IMR-90 (cell line): Measurements from ENCODE around the gene CNGA1. TPM values are rescaled to one million over a fixed set of nuclear protein-coding genes. Genes with fewer than 3 reads are reported as not detected.

Source experiments
- ATAC-seq: fragments of 200-7000 bp; cut with Tn5 transposase; 2 replicates; pipeline ENCODE4 v1.9.1; 2020; ENCODE audit warnings: low read depth, mild to moderate bottlenecking, moderate library complexity
- BruUV-seq: library from RNA; stranded (reverse); fragments of 400-500 nt; replicated peaks from 2 replicates; lab custom pipeline; 2021; lab: Mats Ljungman, UMichigan
- CTCF ChIA-PET: fragments of 300-600 bp; formaldehyde crosslinking; extraction: SDS; loops from one replicate; lab custom pipeline; 2021; ENCODE audit warnings: antibody characterized with exemption; lab: Yijun Ruan, JAX
- POLR2A ChIA-PET: fragments of 300-600 bp; sonication (Branson Sonifier 250); formaldehyde crosslinking; loops from one replicate; lab custom pipeline; 2022; ENCODE audit warnings: antibody characterized with exemption; ENCODE audit not compliant: unreplicated experiment; lab: Charles Lee
- DNase-seq: peaks from one replicate; pipeline ENCODE4 v3.0.0; 2013
- H2AFZ ChIP-seq: replicated peaks from 2 replicates; pipeline ENCODE3; 2013; ENCODE audit warnings: low read length, mild to moderate bottlenecking; ENCODE audit not compliant: poor library complexity
- H2AK5ac ChIP-seq: 2 replicates; pipeline ENCODE4 v1.6.1; 2013; ENCODE audit warnings: low read depth, low read length, inconsistent platforms
- H2AK9ac ChIP-seq: replicated peaks from 2 replicates; pipeline ENCODE3; 2013; ENCODE audit warnings: mild to moderate bottlenecking, low read depth, low read length, moderate library complexity; ENCODE audit not compliant: poor library complexity
- H2BK120ac ChIP-seq: 2 replicates; pipeline ENCODE4 v1.6.1; 2013; ENCODE audit warnings: low read depth, low read length, inconsistent platforms
- H2BK15ac ChIP-seq: 3 replicates; pipeline ENCODE4 v1.6.1; 2013; ENCODE audit warnings: low read depth, low read length, inconsistent platforms
- H2BK20ac ChIP-seq: 2 replicates; pipeline ENCODE4 v1.6.1; 2013; ENCODE audit warnings: low read depth, mild to moderate bottlenecking, inconsistent platforms, low read length, moderate library complexity
- H2BK5ac ChIP-seq: 2 replicates; pipeline ENCODE4 v1.6.1; 2013; ENCODE audit warnings: mild to moderate bottlenecking, low read depth, low read length, inconsistent platforms; ENCODE audit not compliant: poor library complexity, severe bottlenecking
- H3K14ac ChIP-seq: replicated peaks from 2 replicates; pipeline ENCODE4 v1.6.1; 2013; ENCODE audit warnings: low read depth, low read length, inconsistent platforms
- H3K18ac ChIP-seq: 2 replicates; pipeline ENCODE4 v1.6.1; 2013; ENCODE audit warnings: low read depth, low read length, control low read depth
- H3K23ac ChIP-seq: 2 replicates; pipeline ENCODE4 v1.6.1; 2013; ENCODE audit warnings: low read depth, low read length, inconsistent platforms
- H3K27ac ChIP-seq: 2 replicates; pipeline ENCODE4 v1.5.1; 2013; ENCODE audit warnings: mild to moderate bottlenecking, control low read depth, low read length; ENCODE audit not compliant: insufficient read depth
- H3K27me3 ChIP-seq: 2 replicates; pipeline ENCODE4 v1.6.1; 2013; ENCODE audit warnings: low read length; ENCODE audit not compliant: control insufficient read depth, insufficient read depth
- H3K36me3 ChIP-seq: 2 replicates; pipeline ENCODE4 v1.6.1; 2013; ENCODE audit warnings: low read length, mixed read lengths; ENCODE audit not compliant: control insufficient read depth, insufficient read depth
- H3K4ac ChIP-seq: 2 replicates; pipeline ENCODE4 v1.6.1; 2013; ENCODE audit warnings: low read depth, low read length, inconsistent platforms
- H3K4me1 ChIP-seq: 2 replicates; pipeline ENCODE4 v1.6.1; 2013; ENCODE audit warnings: low read length, mixed read lengths; ENCODE audit not compliant: control insufficient read depth, insufficient read depth
- H3K4me2 ChIP-seq: 2 replicates; pipeline ENCODE4 v1.6.1; 2013; ENCODE audit warnings: low read depth, mild to moderate bottlenecking, control low read depth, low read length, moderate library complexity
- H3K4me3 ChIP-seq: 2 replicates; pipeline ENCODE4 v1.5.1; 2013; ENCODE audit warnings: low read depth, mild to moderate bottlenecking, control low read depth, low read length, moderate library complexity; ENCODE audit not compliant: insufficient read depth
- H3K56ac ChIP-seq: 2 replicates; pipeline ENCODE4 v1.6.1; 2013; ENCODE audit warnings: low read length, inconsistent platforms; ENCODE audit not compliant: insufficient read depth; ENCODE audit errors: extremely low read depth
- H3K79me1 ChIP-seq, 2 experiments: 2 replicates each; pipeline ENCODE4 v1.6.1; 2013; ENCODE audit warnings: low read length in 2 of 2, inconsistent platforms in 1 of 2, low read depth in 1 of 2
- H3K9ac ChIP-seq: 2 replicates; pipeline ENCODE4 v1.6.1; 2013; ENCODE audit warnings: low read depth, low read length, control low read depth
- H3K9me1 ChIP-seq: 2 replicates; pipeline ENCODE4 v1.6.1; 2013; ENCODE audit warnings: low read length, inconsistent platforms; ENCODE audit not compliant: insufficient read depth
- H3K9me3 ChIP-seq: 2 replicates; pipeline ENCODE4 v1.6.1; 2013; ENCODE audit warnings: low read length; ENCODE audit not compliant: control insufficient read depth, insufficient read depth
- H4K20me1 ChIP-seq: 2 replicates; pipeline ENCODE4 v1.6.1; 2013; ENCODE audit warnings: low read length, inconsistent platforms; ENCODE audit not compliant: insufficient read depth
- H4K5ac ChIP-seq: 2 replicates; pipeline ENCODE4 v1.6.1; 2013; ENCODE audit warnings: mild to moderate bottlenecking, low read depth, low read length, control low read depth
- H4K8ac ChIP-seq, 2 experiments: 2 replicates each; pipeline ENCODE4 v1.6.1; 2013; ENCODE audit warnings: low read depth in 2 of 2, low read length in 2 of 2, control low read depth in 1 of 2, inconsistent platforms in 1 of 2
- H4K91ac ChIP-seq: 2 replicates; pipeline ENCODE4 v1.6.1; 2013; ENCODE audit warnings: low read depth, low read length, inconsistent platforms; ENCODE audit not compliant: insufficient read depth
- BHLHE40 ChIP-seq: fragments of 150-350 bp; IDR thresholded peaks from 2 replicates; pipeline ENCODE4 v1.6.1; 2016; ENCODE audit warnings: mild to moderate bottlenecking, low read depth, low read length
- CHD1 ChIP-seq: IDR thresholded peaks from 2 replicates; pipeline ENCODE4 v1.6.1; 2012; ENCODE audit warnings: low read depth, low read length, improper control_type of control experiment
- FOS ChIP-seq: fragments of 150-350 bp; IDR thresholded peaks from 2 replicates; pipeline ENCODE4 v1.6.1; 2016; ENCODE audit warnings: low read depth, low read length
- MAFK ChIP-seq: IDR thresholded peaks from 2 replicates; pipeline ENCODE4 v1.6.1; 2012; ENCODE audit warnings: low read depth, low read length, improper control_type of control experiment
- MAZ ChIP-seq: IDR thresholded peaks from 2 replicates; pipeline ENCODE4 v1.6.1; 2012; ENCODE audit warnings: low read depth, mild to moderate bottlenecking, low read length, improper control_type of control experiment, moderate library complexity, borderline replicate concordance
- MXI1 ChIP-seq: IDR thresholded peaks from 2 replicates; pipeline ENCODE4 v1.6.1; 2012; ENCODE audit warnings: low read depth, mild to moderate bottlenecking, low read length, moderate library complexity, borderline replicate concordance
- NFE2L2 ChIP-seq: fragments of 150-350 bp; IDR thresholded peaks from 2 replicates; pipeline ENCODE4 v1.6.1; 2016; ENCODE audit warnings: low read depth, mild to moderate bottlenecking, low read length
- POLR2A ChIP-seq: IDR thresholded peaks from 2 replicates; pipeline ENCODE4 v1.6.1; 2012; ENCODE audit warnings: mild to moderate bottlenecking, low read depth, low read length
- RCOR1 ChIP-seq: IDR thresholded peaks from 2 replicates; pipeline ENCODE4 v1.6.1; 2012; ENCODE audit warnings: mild to moderate bottlenecking, low read length, improper control_type of control experiment; ENCODE audit not compliant: insufficient replicate concordance
- RFX5 ChIP-seq: IDR thresholded peaks from 2 replicates; pipeline ENCODE4 v1.8.0; 2012; ENCODE audit warnings: low read depth, mild to moderate bottlenecking, low read length, moderate library complexity
- WGBS, 2 experiments: methylation state at CpG; one replicate each; pipeline versions ENCODE4 v1.1.5 to v1.1.7; 2013; ENCODE audit warnings: missing lambda C conversion rate in 2 of 2; ENCODE audit not compliant: insufficient read length in 1 of 2; ENCODE audit errors: extremely low coverage in 2 of 2; 5-methylcytosine and 5-hydroxymethylcytosine counted together
- dilution Hi-C: fragments of 300-500 bp; cut with HindIII; formaldehyde crosslinking; loops from one replicate; pipeline ENCODE4 v1.14.3; 2018; ENCODE audit warnings: low sequenced_read_pairs; ENCODE audit not compliant: unreplicated experiment
- in situ Hi-C: fragments of 300-500 bp; cut with MboI; formaldehyde crosslinking; loops from 3 replicates; pipeline ENCODE4 v1.14.3; 2019; ENCODE audit warnings: low sequenced_read_pairs, inconsistent platforms, mixed read lengths
- intact Hi-C: fragments of 100-400 bp; cut with micrococcal nuclease; formaldehyde crosslinking; loops from 2 replicates; pipeline ENCODE4 v1.10.0; 2022
- polyA plus RNA-seq, 3 experiments: library from polyadenylated mRNA; depleted of rRNA; stranded (reverse); fragments of >200 nt; gene quantifications; 2 replicates each; pipeline ENCODE4 v1.2.3, GENCODE V29; 2012; ENCODE audit warnings: low replicate concordance in 1 of 3
- total RNA-seq: library from RNA; depleted of rRNA; stranded (reverse); fragments of >200 nt; gene quantifications from 2 replicates; pipeline ENCODE4 v1.2.3, GENCODE V29; 2012
- TF ChIP-seq, protein P1 (sequence below): fragments of 150-350 bp; IDR thresholded peaks from 2 replicates; pipeline ENCODE4 v1.6.1; 2017; ENCODE audit warnings: mild to moderate bottlenecking, antibody characterized with exemption, low read length, low read depth
- TF ChIP-seq, protein P2 (sequence below): conservative IDR thresholded peaks from 2 replicates; pipeline ENCODE4 v1.5.1; 2012; ENCODE audit warnings: mild to moderate bottlenecking, low read depth, low read length, improper control_type of control experiment
- TF ChIP-seq, protein P3 (sequence below): fragments of 150-350 bp; IDR thresholded peaks from 2 replicates; pipeline ENCODE4 v1.6.1; 2016; ENCODE audit warnings: low read depth, mild to moderate bottlenecking, low read length, moderate library complexity, borderline replicate concordance

Gene CNGA1
- total and polyA plus RNA-seq, 2 of the 4 experiments (the other 2 are of a cell fraction), result not detected

GRCh38 chr4:47945930-47946726 is 70.4 kb downstream of the CNGA1 start:
- Histone ChIP-seq H3K27ac (no peak overlapping the region), H3K56ac (no peak overlapping the region), H4K20me1 (no peaks in the 10 kb centered on the region), H4K91ac (no peak overlapping the region), H3K4me3 (no peak overlapping the region), H4K8ac (no peak overlapping the region), H3K14ac (no peak overlapping the region), H2BK5ac (no peak overlapping the region), H3K9ac (no peak overlapping the region), H3K4ac (no peak overlapping the region), H3K9me3 (no peaks in the 10 kb centered on the region), H3K36me3 (no peaks in the 10 kb centered on the region), H3K23ac (no peak overlapping the region), H2BK20ac (no peak overlapping the region), H2AK5ac (no peak overlapping the region), H2BK15ac (no peak overlapping the region), H4K5ac (no peak overlapping the region), H3K4me2 (no peak overlapping the region), H3K4me1 (no peaks in the 10 kb centered on the region), H3K9me1 (no peaks in the 10 kb centered on the region), H3K18ac (no peak overlapping the region), H3K79me1 (no peaks in the 10 kb centered on the region), H2AK9ac (no peak overlapping the region), H2AFZ (no peak overlapping the region), H3K27me3 (peaks cover 2% of the 10 kb centered on the region; the same call in 1 of the 2 replicates), H2BK120ac (no peak overlapping the region)
- ChIA-PET CTCF (no interaction called here), POLR2A (no interaction called here)
- in situ Hi-C loops (no loop called here), dilution Hi-C loops (no loop called here), intact Hi-C loops (no loop called here)
- ATAC-seq (no peak), DNase-seq (no peak)
- no CpG with 5 or more reads among the region's 5 CpGs for whole genome bisulfite sequencing, 2 experiments
- no TSS peak for BruUV-seq
- TF ChIP-seq MAFK, result no peak
- TF ChIP-seq FOS, result no peak
- TF ChIP-seq POLR2A, result no peak
- TF ChIP-seq NFE2L2, result no peak
- TF ChIP-seq, protein P1, sequence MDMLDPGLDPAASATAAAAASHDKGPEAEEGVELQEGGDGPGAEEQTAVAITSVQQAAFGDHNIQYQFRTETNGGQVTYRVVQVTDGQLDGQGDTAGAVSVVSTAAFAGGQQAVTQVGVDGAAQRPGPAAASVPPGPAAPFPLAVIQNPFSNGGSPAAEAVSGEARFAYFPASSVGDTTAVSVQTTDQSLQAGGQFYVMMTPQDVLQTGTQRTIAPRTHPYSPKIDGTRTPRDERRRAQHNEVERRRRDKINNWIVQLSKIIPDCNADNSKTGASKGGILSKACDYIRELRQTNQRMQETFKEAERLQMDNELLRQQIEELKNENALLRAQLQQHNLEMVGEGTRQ, result no peak
- no peak for TF ChIP-seq CHD1
- no peak for TF ChIP-seq MXI1
- no peak for TF ChIP-seq MAZ
- TF ChIP-seq RCOR1, result no peak
- no peak for TF ChIP-seq RFX5
- TF ChIP-seq, protein P2, sequence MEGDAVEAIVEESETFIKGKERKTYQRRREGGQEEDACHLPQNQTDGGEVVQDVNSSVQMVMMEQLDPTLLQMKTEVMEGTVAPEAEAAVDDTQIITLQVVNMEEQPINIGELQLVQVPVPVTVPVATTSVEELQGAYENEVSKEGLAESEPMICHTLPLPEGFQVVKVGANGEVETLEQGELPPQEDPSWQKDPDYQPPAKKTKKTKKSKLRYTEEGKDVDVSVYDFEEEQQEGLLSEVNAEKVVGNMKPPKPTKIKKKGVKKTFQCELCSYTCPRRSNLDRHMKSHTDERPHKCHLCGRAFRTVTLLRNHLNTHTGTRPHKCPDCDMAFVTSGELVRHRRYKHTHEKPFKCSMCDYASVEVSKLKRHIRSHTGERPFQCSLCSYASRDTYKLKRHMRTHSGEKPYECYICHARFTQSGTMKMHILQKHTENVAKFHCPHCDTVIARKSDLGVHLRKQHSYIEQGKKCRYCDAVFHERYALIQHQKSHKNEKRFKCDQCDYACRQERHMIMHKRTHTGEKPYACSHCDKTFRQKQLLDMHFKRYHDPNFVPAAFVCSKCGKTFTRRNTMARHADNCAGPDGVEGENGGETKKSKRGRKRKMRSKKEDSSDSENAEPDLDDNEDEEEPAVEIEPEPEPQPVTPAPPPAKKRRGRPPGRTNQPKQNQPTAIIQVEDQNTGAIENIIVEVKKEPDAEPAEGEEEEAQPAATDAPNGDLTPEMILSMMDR, result no peak
- TF ChIP-seq, protein P3, sequence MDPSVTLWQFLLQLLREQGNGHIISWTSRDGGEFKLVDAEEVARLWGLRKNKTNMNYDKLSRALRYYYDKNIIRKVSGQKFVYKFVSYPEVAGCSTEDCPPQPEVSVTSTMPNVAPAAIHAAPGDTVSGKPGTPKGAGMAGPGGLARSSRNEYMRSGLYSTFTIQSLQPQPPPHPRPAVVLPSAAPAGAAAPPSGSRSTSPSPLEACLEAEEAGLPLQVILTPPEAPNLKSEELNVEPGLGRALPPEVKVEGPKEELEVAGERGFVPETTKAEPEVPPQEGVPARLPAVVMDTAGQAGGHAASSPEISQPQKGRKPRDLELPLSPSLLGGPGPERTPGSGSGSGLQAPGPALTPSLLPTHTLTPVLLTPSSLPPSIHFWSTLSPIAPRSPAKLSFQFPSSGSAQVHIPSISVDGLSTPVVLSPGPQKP, result no peak
- no peak for TF ChIP-seq BHLHE40
